HG03196 (cell line): ENCODE measurements around the gene OPCML.

Source experiments
- ATAC-seq: cut with Tn5 transposase; IDR thresholded peaks from one replicate; pipeline ENCODE4 v1.9.1; 2021; ENCODE audit not compliant: unreplicated experiment

The OPCML gene

DNA sequence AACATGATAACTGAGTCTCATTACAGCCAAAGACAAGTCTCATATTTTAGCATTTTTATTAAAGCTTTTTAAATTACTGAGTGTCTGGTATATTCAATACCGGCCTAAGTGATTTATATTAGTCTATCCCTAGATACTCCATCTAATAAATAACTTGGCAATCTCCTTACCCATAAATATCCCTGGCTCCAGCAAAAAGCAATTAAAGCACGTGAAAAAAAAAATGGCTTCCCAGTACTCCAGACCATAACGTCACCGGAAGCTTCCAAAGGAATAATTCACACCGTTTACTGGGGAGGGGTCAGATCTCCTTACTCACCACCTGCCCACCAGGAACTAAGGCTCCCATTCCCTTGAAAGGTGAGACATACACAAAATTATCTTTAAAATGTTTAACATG is 988.3 kb downstream of the OPCML start:
- ATAC-seq = no peak

DNA sequence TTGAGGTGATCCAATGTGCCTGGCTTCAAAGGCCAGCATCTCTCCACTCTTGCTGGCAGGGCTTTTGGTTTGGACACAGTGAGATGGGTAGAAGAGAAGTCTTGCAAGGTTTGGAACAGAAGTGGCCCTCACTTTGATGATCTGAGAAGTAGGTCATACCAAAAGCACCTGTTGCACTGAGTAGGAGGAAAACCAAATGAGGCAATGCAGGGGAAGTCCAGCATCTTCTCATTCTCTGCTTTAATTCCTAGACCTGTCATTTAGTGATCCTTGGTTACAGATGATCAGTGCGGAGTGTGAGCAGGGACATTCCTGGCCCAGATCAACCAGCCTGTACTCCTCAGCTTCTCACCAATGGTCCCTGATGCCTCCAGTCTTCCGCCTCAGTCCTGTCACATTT is 990.5 kb downstream of the OPCML start:
- ATAC-seq = no peak

DNA sequence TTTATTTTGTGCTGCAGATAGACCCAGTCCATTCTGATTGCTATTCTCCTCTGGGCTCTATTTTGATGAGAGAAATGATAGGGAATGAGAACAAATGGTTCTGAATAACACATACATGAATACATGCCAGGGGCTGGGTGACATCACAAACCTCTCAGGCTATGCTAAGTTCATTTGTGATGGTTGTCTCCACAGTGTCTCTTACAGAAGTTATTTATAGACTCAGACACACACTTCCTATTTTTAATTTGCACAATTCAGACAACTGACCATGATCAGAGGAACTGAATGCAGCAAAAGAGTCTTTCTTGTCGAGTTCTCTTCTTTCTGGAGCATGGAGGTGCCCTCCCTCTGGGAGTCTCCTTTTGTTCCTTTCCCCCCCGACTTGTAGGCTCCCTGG is 991.7 kb downstream of the OPCML start:
- no peak for ATAC-seq

DNA sequence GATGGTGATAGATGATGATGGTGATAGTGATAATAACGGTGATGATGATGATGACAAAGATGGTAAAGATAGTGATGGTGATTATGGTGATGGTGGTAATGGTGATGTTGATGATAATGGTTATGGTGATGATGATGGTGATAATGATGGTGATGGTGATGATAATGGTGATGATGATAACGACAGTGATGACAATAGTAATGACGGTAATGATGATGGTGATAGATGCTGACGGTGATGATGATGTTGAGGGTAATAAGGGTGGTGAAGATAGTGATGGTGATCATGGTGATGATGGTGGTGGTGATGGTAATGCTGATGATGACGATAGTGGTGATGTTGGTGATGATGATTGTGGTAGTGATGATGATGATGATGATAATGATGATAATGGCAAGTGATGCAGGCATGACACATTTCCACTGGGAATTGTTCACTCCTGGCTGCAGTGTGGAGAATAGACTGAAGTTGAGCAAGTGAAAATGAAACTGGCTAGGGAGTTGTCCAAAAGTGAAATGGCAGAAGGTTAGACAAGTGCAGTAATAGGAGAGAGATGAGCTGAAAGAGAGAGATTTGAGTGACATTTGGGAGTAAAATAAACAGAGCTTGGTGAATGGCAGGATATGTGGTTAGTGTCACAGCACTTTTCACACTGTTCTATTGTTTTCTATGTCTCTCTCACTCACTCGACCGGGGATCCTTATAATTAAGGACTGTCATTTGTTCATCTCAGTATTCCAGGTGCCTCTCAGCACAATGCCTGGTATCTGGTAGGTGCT is 992.5 kb downstream of the OPCML start:
- ATAC-seq = no peak

DNA sequence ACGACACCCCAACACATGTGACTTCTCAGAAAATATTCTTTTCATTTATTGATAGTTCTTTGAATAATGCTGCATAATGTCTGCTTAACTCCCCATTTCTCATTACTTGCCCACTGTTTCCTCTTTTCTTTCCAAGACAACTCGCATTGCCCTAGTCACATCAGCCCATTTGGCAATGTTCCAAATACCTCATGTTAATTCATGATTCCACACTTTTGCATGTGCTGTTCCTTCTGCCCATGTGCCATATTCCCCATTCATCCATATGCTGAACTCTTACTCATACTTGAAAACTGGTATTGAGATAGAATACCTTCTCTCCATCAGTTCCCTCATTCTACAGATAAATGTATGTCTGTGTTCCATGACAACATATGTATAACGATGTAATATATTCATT is 993.7 kb downstream of the OPCML start:
- no peak for ATAC-seq

DNA sequence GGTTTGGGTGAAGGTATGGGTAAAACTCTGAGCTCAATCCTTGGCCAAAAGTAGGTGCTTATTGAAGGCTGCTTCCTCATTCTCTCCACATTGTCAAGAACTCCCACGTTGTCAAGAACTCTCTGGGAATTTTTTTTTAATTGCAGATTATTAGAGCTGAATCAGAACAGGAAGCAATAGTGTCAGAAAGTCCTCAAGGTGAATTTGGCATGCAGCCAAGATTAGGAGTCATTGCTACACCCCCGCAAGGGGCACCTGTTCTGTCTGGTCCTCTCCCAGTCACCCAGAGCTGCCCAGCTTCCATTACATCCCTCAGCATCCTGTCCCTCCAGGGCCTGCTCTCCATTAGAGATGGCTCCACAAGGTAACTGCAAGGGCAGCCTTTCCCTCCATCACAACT is 996.5 kb downstream of the OPCML start:
- ATAC-seq = no peak

DNA sequence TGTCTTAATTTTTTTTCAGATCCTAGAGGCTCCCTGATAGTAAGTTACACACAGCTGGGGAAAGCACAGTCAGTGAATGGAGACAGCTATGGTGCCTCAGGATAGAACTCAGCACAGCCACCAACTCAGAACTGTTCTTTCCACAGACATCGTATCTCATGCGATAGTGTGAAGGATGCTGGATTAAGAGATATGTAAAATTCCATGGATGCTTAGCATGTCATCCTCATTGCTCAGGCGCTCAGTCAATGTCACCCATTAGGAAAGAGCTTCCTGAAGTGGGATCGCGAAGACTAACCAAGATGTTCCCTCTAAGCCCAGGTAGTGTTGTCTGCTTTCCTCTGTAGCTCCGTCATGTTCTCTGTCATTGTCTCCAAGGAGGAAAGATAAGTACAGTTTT is 1000.4 kb downstream of the OPCML start:
- no peak for ATAC-seq

DNA sequence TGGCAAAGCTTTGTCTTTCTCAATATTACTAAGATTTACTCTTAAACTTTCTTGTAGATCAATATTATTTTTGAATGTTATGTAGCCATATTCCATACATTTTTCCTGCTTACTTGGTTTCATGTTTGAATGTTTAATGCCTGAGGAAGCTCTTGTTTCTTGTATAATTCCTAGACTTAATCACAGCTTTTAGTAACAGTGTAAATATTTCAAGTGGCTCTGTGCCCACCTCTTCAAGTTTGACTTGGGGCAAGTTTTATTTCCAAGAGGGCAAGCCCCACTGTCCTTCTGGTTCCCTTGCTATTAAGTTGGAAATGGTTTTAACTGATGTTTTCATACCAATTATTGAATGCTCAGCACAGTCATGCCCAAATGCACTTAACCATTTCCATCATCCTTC is 1004.1 kb downstream of the OPCML start:
- no peak for ATAC-seq

DNA sequence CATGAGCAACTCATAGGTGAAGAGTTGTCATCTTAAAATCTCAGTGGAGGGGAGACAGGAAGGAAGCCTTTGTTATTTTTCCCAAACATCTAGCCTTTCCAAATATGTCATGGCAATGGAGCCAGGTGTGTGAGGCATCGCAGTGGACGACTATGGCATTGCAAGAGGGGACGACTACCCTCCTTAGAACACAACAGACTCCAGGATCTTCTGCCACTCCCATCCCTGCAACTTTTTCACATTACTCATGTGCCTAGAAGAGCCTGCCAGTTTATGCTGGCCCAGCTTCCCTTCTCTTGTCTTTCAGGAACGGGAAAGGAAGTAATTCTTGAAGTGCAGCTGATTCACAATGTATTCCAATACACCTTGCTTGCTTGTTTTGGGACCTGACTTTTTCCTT is 1008.4 kb downstream of the OPCML start:
- no peak for ATAC-seq

DNA sequence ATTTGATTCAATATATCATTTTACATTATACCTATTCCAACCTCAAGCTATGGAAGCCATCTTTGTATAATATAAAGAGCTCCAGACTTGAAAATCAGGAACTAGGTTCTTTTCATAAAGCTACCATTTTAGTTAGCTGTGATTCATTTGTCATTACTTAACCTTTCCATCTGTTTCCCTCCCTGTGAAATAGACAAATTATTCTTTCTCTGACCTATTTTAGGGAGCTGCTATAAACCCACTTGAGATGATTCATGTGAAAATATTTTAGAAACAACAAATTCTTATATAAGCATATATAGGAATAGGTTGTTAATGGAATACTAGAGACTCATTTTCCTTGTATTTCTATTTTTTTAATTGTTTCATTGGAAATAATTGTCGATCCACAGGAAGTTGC is 1012.1 kb downstream of the OPCML start:
- ATAC-seq = no peak

DNA sequence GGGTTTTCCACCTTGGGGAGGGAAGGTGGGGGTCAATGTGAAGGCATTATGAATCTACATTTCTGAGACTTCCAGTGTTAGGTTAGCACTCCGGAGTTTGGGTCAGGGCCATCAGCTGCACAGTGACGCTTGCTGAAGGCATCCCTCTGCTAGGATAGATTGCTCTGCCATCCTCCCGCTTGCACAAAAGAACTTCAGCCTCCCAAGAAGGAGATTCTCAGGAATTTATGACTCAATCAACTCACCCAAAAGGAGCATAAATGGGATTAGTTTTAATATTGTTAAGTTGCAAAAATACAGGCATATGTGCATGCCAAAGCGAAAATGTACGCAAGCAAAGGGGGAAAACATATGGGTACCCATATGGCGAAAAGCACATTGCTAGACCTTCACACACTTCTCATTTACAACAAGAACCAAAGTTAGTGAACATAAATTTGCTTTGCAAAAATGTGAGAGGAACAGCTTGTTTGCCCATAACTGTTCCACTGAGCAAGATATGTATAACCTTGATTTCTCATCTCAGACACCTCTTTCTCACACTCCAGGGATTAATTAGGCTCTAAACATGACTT is 1013.0 kb downstream of the OPCML start:
- ATAC-seq = no peak

DNA sequence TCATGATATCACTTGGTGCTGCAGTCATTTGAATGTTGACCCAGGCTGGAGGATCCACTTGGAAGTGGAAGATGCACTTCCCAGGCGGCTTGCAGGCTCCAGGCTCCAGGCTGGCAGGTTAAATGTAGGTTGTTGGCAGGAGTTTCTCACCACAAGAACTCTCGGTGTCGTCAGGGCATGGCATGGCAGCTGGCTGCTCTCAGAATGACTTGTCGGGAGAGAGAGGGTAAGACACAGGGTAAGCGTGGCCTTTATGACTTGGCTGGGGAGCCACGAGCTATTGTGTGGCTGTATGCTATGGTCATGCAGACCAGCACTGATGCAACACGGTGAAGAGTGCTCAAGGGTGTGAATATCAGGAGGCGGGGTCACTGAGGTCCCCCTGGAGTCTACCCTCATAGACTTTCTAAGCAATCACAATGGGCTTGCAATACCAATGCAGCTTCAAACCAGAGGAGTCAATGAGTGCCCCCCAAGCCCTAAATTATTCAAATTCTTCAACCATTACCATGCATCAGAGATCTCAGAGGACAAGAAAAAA is 1027.7 kb downstream of the OPCML start:
- ATAC-seq = no peak

DNA sequence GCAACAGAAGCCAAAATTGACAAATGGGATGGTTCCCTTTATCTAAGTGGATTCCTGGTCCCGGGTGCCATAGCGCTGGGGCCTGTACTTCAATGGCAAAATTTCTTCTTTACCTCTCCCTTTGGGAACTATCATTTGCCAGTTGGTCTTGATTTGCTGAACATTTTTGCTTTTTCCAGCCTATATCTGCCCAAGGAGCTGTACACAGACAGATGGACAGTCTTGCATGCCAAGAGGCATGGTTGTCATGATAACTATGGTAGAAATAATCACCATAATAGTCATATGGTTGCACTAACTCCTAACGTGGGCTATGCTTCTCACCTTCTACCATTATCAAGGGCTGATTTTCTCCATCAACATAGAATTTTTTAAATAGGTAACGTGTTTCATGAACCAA is 1030.9 kb downstream of the OPCML start:
- ATAC-seq = no peak

DNA sequence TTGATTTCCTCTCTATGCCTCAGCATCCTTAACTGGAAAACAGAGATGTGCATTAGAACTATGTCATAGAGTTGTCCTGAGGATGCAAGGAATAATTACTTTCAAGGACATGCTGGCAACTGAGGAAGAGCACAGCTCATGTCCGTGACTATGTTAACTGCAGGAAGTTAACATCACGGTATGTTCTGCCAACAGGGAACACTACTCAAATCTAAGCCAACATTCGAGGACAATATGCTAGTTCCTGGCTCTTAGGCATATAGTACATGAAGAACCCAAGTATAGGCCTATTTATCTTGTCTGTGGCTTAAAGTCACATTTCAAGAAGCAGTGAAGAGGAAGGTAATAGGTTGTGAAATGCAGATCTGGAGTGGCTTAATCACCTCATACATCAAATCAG is 1032.6 kb downstream of the OPCML start:
- ATAC-seq = no peak

DNA sequence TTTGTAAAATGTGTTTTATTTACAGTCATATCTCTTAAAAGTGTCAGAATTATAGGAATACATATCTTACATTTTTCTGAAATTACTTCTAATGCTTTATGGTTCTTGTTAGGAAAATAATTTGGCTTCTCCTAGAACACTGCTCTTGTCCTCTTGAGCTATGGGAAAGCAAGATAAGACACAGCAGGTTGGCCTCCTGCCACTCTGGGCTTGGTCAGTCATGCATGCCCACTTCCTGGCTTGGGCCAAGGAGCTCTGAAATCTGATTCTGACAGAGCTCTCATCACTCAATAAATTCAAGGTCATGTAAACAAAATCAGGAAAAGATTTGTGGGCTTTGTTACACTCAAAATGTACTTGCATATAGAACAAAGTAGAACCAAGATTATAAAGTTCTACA is 1036.0 kb downstream of the OPCML start:
- no peak for ATAC-seq

DNA sequence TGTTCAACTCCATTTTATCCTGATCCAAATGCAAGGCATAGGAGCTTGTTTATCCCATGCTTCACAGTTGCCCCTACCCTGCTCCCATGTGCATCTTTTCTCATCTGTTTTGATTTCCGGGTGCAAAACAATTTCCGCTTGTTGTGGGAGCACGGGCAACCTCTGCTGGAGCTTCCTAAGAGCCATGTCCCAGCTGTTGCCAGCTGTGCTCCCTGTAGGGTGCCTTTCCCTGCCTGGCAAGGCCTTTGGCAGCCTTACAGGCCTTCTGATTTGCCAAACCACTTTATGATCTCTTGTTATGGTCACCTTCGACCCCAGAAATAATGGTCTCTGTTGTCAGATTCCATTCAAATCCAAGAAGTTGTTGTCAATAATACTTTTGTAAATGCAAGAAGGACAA is 1038.5 kb downstream of the OPCML start:
- ATAC-seq = no peak

DNA sequence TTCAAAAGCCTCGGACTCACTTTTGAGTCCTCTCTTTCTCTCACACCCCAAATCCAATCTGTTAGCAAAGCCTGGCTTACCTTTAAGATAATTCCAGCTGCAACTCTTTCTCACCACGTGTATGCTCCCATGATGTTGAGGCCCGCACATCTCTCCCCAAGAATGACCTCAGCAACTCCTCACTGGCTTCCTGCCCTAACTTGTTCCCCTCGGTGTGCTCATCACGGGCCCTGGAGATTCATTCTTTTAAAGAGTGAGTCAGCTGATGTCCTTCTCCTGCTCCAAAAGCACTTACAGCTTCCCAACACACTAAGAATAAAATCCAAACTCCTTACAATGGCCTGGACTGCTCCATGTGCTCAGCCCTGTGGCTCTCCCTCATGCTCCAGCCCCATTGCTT is 1041.3 kb downstream of the OPCML start:
- ATAC-seq = no peak

DNA sequence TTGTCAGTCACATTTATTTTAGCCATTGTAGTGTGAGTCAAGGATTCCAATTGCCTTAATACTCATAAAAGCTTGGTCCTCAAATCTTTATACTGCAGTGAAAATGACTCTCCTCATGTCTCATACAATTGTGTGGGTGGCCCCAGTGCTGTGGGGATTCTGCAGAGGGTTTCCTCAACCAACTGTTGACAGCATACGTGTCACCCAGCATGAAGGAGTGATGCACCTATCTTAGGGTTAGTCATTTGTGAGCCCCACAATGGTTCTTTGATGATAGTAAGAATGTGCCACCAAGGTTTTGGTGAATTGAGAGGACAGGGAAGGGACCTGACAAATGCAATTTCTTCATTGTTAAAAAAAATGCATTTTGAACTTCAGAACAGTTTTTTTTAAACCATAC is 1046.2 kb downstream of the OPCML start:
- no peak for ATAC-seq

DNA sequence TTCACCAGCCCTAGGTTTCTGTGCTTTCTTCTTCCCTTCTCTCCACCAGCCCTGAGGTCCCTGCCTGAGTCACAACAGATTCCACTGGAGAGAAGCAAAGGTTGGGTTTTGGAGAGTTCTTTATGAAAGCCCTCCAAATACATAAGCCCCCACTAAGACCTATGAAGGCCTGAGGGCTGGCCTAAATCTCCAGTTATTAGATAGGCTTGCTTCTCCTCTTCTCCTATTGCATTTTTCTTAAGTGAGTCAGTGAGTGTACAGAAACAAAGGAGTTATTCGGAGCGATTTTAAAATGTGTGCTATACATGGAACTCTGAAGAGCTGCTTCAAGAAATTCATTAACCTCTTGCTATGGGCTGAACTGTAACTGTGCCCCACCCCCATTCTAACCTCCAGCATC is 1057.3 kb downstream of the OPCML start:
- no peak for ATAC-seq

DNA sequence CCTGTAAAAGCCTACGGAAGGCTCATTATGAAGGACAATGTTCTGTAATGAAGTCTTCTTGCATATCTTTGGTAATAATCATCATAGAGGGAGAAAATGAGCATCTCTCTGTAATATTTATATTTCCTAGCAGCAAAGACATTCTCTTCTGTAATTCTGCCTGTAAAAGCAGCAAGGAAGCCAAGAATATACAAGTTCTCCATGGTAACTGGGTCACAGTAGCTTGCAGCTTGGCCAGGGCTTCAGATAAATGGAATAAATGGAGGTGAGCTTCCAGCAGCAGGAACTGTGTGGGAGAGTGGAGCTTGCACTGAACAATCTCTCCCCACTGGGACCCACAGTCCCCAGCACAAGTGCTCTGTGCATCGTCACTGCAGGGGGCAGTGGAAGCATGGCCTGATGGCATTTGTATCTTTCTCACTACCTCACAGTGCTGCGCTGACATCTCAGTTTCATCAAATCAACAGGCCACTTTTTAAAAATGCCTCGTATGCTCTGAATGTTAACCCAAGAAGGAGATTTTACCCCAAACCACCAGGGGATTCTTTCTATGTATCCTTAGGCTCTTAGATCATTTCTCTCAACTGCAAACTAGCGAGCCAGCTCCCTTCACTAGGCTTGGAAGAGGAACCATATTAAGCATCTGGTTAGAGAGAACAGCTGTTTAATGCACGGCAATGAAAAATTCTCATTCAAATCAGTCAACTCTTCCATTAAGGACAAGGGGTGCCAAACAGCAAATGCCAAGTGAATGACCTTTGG is 1059.7 kb downstream of the OPCML start:
- no peak for ATAC-seq

DNA sequence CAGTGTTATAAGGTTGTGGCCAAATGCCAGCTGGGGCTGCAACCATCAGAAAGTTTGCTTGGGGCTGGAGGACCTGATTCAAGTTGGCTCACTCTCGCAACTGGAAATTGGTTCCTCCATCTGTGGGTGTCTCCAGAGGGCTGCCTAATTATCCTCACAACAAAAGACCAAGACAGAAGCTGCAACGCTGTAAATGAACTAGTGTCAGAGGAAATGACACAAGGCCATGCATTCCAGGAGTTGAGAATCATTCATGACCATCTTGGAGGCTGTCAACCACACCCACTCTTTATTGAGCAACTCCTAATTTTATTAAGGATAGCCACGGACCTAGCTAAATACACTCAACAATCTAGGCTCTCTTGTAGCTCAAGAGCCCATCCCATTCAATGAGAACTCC is 1060.8 kb downstream of the OPCML start:
- ATAC-seq = no peak

DNA sequence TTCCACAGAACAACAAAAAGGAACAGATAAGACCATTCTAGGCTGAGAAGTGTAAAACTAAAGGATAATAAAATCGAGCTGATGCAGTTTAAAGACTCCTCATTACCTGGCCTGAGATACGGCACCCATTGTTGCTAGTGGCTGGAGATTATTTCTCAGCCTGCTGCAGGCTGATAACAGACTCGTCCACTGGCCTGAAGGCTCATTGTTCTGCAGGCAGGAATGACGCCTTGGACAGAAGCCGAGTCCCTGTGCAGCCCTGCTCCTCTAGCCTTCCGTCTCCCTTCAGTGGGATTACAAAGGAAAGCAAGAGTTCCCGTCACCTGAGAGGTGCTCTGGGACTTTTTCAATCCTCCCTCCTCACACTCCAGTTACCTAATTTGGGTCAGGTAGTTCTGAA is 1065.3 kb downstream of the OPCML start:
- ATAC-seq = no peak
